Vagina (tissue), 2 donors: ENCODE results near the gene LSP1. TPM values are rescaled to one million over a fixed set of nuclear protein-coding genes. Genes with fewer than 3 reads are reported as not detected.

Experiments used
- DNase-seq, 2 donors: peaks; one replicate each; pipeline ENCODE4 v3.0.0-alpha.2; 2017; ENCODE audit errors: extremely low spot score in 2 of 2
- H3K27ac ChIP-seq: fragments of 200-600 bp; sonication (generic); one replicate; pipeline ENCODE4 v1.5.1; 2019
- H3K27me3 ChIP-seq: fragments of 200-600 bp; sonication (generic); one replicate; pipeline ENCODE4 v1.5.1; 2019
- H3K36me3 ChIP-seq, 2 donors: fragments of 200-600 bp; sonication (generic); one replicate each; pipeline ENCODE4 v1.5.1; 2017 to 2019
- H3K4me1 ChIP-seq: fragments of 200-600 bp; sonication (generic); one replicate; pipeline ENCODE4 v1.5.1; 2019
- H3K4me3 ChIP-seq, 2 donors: fragments of 200-600 bp; sonication (generic); 1 replicate in 1 of 2; 2 replicates in 1 of 2; pipeline ENCODE4 v1.5.1; 2016 to 2019
- H3K9me3 ChIP-seq: fragments of 200-600 bp; sonication (generic); one replicate; pipeline ENCODE4 v1.5.1; 2019
- CTCF ChIP-seq, 3 experiments: fragments of 450-650 bp in 2 of 3; fragments of 200-600 bp in 1 of 3; sonication (generic) in 1 of 3; IDR thresholded peaks; one replicate each; pipeline ENCODE4 v1.5.1; 2017 to 2019; ENCODE audit warnings: antibody characterized with exemption in 3 of 3, mild to moderate bottlenecking in 2 of 3, moderate library complexity in 2 of 3
- POLR2A ChIP-seq, 2 donors: fragments of 450-650 bp; IDR thresholded peaks; one replicate each; pipeline ENCODE4 v1.6.1; 2017; ENCODE audit warnings: antibody characterized with exemption in 2 of 2, mild to moderate bottlenecking in 2 of 2, moderate library complexity in 2 of 2
- POLR2AphosphoS5 ChIP-seq, 2 donors: sonication (generic); formaldehyde crosslinking; IDR thresholded peaks; one replicate each; pipeline ENCODE4 v1.9.0; 2017; ENCODE audit warnings: antibody characterized with exemption in 2 of 2, mild to moderate bottlenecking in 2 of 2, low read depth in 1 of 2; ENCODE audit not compliant: insufficient read depth in 1 of 2
- intact Hi-C: fragments of 100-400 bp; cut with DNase I; formaldehyde crosslinking; loops from one replicate; pipeline ENCODE4 v1.15.1; 2023
- total RNA-seq: library from RNA; depleted of rRNA; stranded (reverse); fragments of >200 nt; gene quantifications from one replicate; pipeline ENCODE4 v1.2.3, GENCODE V29; 2016

LSP1 gene
- total RNA-seq, 1 donor from 2014 or later = 32.7 TPM

GRCh38 chr11:1834062-1834610 lies 18.7 kb upstream of the LSP1 start:
- Histone ChIP-seq H3K9me3 (no peaks in the 10 kb centered on the region), H3K4me1 (peaks cover 61% of the 10 kb centered on the region), H3K27me3 (no peaks in the 10 kb centered on the region), H3K27ac (peak overlapping the region; percentile 59), H3K4me3 (no peak overlapping the region), H3K36me3 (no peaks in the 10 kb centered on the region)
- no peak for DNase-seq
- TF ChIP-seq POLR2AphosphoS5 (IDR thresholded peaks at IDR 0.05; ENCODE audit: insufficient read depth in 1 of 2, low read depth in 1 of 2) (peak; percentile 41 to 50), CTCF (IDR thresholded peaks at IDR 0.05) (no peak)
- intact Hi-C loops = no loop called here

- intact Hi-C loops = loop anchor here (5.0 kb wide), 1 partner anchor 317 kb away; no protein-coding TSS in a partner anchor
- DNase-seq = no peak
- H3K4me1 ChIP-seq = peaks cover 58% of the 10 kb centered on the region
- H3K36me3 ChIP-seq = no peaks in the 10 kb centered on the region
- H3K9me3 ChIP-seq = no peaks in the 10 kb centered on the region
- H3K27ac ChIP-seq = peak within 1 kb of the TSS; percentile 59
- H3K4me3 ChIP-seq = no peak within 1 kb of the TSS
- no peaks in the 10 kb centered on the region for H3K27me3 ChIP-seq
- no peak for TF ChIP-seq POLR2AphosphoS5 (IDR thresholded peaks at IDR 0.05; ENCODE audit: insufficient read depth in 1 of 2, low read depth in 1 of 2)
- no peak for TF ChIP-seq CTCF (IDR thresholded peaks at IDR 0.05)
These were observed 17.9 kb upstream of the LSP1 start, which contains the start of gene SYT8 for GRCh38 chr11:1834779-1835670. SYT8 (plus strand) TSS chr11:1834990; CDS start chr11:1835106, 116 bp downstream.

GRCh38 chr11:1835671-1836010 lies 17.2 kb upstream of the LSP1 start:
- TF ChIP-seq POLR2AphosphoS5 (IDR thresholded peaks at IDR 0.05; ENCODE audit: insufficient read depth in 1 of 2, low read depth in 1 of 2) (no peak), POLR2A (IDR thresholded peaks at IDR 0.05) (no peak), CTCF (IDR thresholded peaks at IDR 0.05) (no peak)
- DNase-seq = no peak
- Histone ChIP-seq H3K27me3 (no peaks in the 10 kb centered on the region), H3K4me1 (peaks cover 53% of the 10 kb centered on the region), H3K36me3 (no peaks in the 10 kb centered on the region), H3K9me3 (no peaks in the 10 kb centered on the region), H3K4me3 (no peak overlapping the region), H3K27ac (no peak overlapping the region)
- intact Hi-C loops = loop anchor here (5.0 kb wide), 1 partner anchor 317 kb away; no protein-coding TSS in a partner anchor

GRCh38 chr11:1836011-1836945 lies 16.6 kb upstream of the LSP1 start:
- peaks cover 47% of the 10 kb centered on the region for H3K4me1 ChIP-seq
- no peaks in the 10 kb centered on the region for H3K27me3 ChIP-seq
- TF ChIP-seq POLR2A (IDR thresholded peaks at IDR 0.05) (no peak), CTCF (IDR thresholded peaks at IDR 0.05) (no peak), POLR2AphosphoS5 (IDR thresholded peaks at IDR 0.05; ENCODE audit: insufficient read depth in 1 of 2, low read depth in 1 of 2) (no peak)
- no peaks in the 10 kb centered on the region for H3K9me3 ChIP-seq
- no peaks in the 10 kb centered on the region for H3K36me3 ChIP-seq
- no peak overlapping the region for H3K27ac ChIP-seq
- H3K4me3 ChIP-seq = no peak overlapping the region
- intact Hi-C loops = loop anchor here (5.0 kb wide), 1 partner anchor 316 kb away; no protein-coding TSS in a partner anchor
- no peak for DNase-seq
